Testis (tissue), 2 donors: Measurements from ENCODE around the gene HRG.

ENCODE experiments used
- CTCF ChIP-seq, 3 experiments: fragments of 450-650 bp in 2 of 3; fragments of 200-600 bp in 1 of 3; sonication (generic) in 1 of 3; IDR thresholded peaks; one replicate each; pipeline ENCODE4 v1.5.1; 2016 to 2019; ENCODE audit warnings: antibody characterized with exemption in 3 of 3, mild to moderate bottlenecking in 2 of 3, moderate library complexity in 1 of 3
- POLR2A ChIP-seq: fragments of 450-650 bp; IDR thresholded peaks from one replicate; pipeline ENCODE4 v1.6.1; 2017; ENCODE audit warnings: antibody characterized with exemption, mild to moderate bottlenecking, moderate library complexity

- TF ChIP-seq CTCF (IDR thresholded peaks at IDR 0.05): no peak
- no peak for TF ChIP-seq POLR2A
Observed at GRCh38 chr3:186618318-186618938, 47.4 kb upstream of the HRG start.
